Caco-2 (cell line): ENCODE results near the gene RNF126. TPM values are rescaled to one million over a fixed set of nuclear protein-coding genes. Genes with fewer than 3 reads are reported as not detected.

Experiments
- BruUV-seq: library from RNA; stranded (reverse); fragments of 400-500 nt; replicated peaks from 2 replicates; lab custom pipeline; 2021; lab: Mats Ljungman, UMichigan
- CTCF ChIA-PET: fragments of 300-600 bp; sonication (Branson Sonifier 250); formaldehyde crosslinking; loops from one replicate; lab custom pipeline; 2022; ENCODE audit warnings: antibody characterized with exemption; lab: Charles Lee
- POLR2A ChIA-PET: fragments of 300-600 bp; sonication (Branson Sonifier 250); formaldehyde crosslinking; loops from one replicate; lab custom pipeline; 2022; ENCODE audit warnings: antibody characterized with exemption; lab: Charles Lee
- DNase-seq, 2 experiments: peaks; one replicate each; pipeline versions ENCODE4 v3.0.0 to v3.0.0-alpha.2; 2020 to 2022
- H3K27me3 ChIP-seq: replicated peaks from 2 replicates; pipeline ENCODE4 v1.6.0; 2011; ENCODE audit warnings: low read length; ENCODE audit not compliant: control insufficient read depth, insufficient read depth
- H3K36me3 ChIP-seq: 2 replicates; pipeline ENCODE4 v1.5.1; 2011; ENCODE audit warnings: low read length; ENCODE audit not compliant: control insufficient read depth, insufficient read depth
- H3K4me1 ChIP-seq: fragments of 250-450 bp; sonication (Bioruptor Pico); 2 replicates; pipeline ENCODE4 v1.5.1; 2020; ENCODE audit warnings: mild to moderate bottlenecking
- H3K4me3 ChIP-seq: 2 replicates; pipeline ENCODE4 v1.5.1; 2011; ENCODE audit warnings: low read depth, mild to moderate bottlenecking, control low read depth, low read length
- H3K9me3 ChIP-seq: fragments of 250-450 bp; sonication (Bioruptor Pico); 2 replicates; pipeline ENCODE4 v1.5.1; 2020; ENCODE audit warnings: mild to moderate bottlenecking, moderate library complexity
- H3K27ac Mint-ChIP-seq: one replicate; pipeline ENCODE4 v1.8.0; 2022; ENCODE audit warnings: mixed read lengths; ENCODE audit not compliant: unreplicated experiment
- H3K27me3 Mint-ChIP-seq: one replicate; pipeline ENCODE4 v1.8.0; 2022; ENCODE audit warnings: mixed read lengths; ENCODE audit not compliant: insufficient read depth, unreplicated experiment
- H3K36me3 Mint-ChIP-seq: one replicate; pipeline ENCODE4 v1.8.0; 2022; ENCODE audit warnings: mild to moderate bottlenecking, mixed read lengths; ENCODE audit not compliant: insufficient read depth, unreplicated experiment
- H3K4me1 Mint-ChIP-seq: one replicate; pipeline ENCODE4 v1.8.0; 2022; ENCODE audit warnings: low read depth, mixed read lengths; ENCODE audit not compliant: unreplicated experiment
- H3K4me3 Mint-ChIP-seq: one replicate; pipeline ENCODE4 v1.8.0; 2022; ENCODE audit warnings: mild to moderate bottlenecking, moderate library complexity, mixed read lengths; ENCODE audit not compliant: unreplicated experiment
- H3K9me3 Mint-ChIP-seq: one replicate; pipeline ENCODE4 v1.8.0; 2022; ENCODE audit warnings: mixed read lengths; ENCODE audit not compliant: unreplicated experiment
- CTCF ChIP-seq, 2 experiments: fragments of 200-600 bp in 1 of 2; IDR thresholded peaks; 1 replicate in 1 of 2; 2 replicates in 1 of 2; pipeline versions ENCODE4 v1.5.1 to v1.8.0; 2011 to 2022; ENCODE audit warnings: antibody characterized with exemption in 1 of 2, control low read depth in 1 of 2, inconsistent platforms in 1 of 2, low read depth in 1 of 2, low read length in 1 of 2, mild to moderate bottlenecking in 1 of 2, moderate library complexity in 1 of 2; ENCODE audit not compliant: insufficient read depth in 1 of 2, severe bottlenecking in 1 of 2, unreplicated experiment in 1 of 2
- intact Hi-C: fragments of 100-400 bp; cut with micrococcal nuclease; formaldehyde crosslinking; loops from one replicate; pipeline ENCODE4 v1.10.0; 2022; ENCODE audit not compliant: unreplicated experiment
- total RNA-seq: library from RNA; stranded (reverse); gene quantifications from 2 replicates; pipeline ENCODE4 v1.2.3, GENCODE V29; 2022

RNF126 gene
- total RNA-seq, 1 experiment from 2014 or later: 74.6 TPM

- Mint-ChIP-seq H3K27ac (no peak overlapping the region), H3K36me3 (peaks cover 13% of the 10 kb centered on the region), H3K9me3 (no peaks in the 10 kb centered on the region), H3K4me1 (no peaks in the 10 kb centered on the region), H3K27me3 (no peaks in the 10 kb centered on the region), H3K4me3 (no peak overlapping the region)
- H3K27me3 ChIP-seq: no peaks in the 10 kb centered on the region
- no peak overlapping the region for H3K4me3 ChIP-seq
- no TSS peak for BruUV-seq
- intact Hi-C loops: no loop called here
- no peak for TF ChIP-seq CTCF (IDR thresholded peaks at IDR 0.05; ENCODE audit: insufficient read depth in 1 of 2, low read depth in 1 of 2, low read length in 1 of 2, severe bottlenecking in 1 of 2, unreplicated experiment in 1 of 2)
- ChIA-PET POLR2A (no interaction called here), CTCF (no interaction called here)
- no peaks in the 10 kb centered on the region for H3K4me1 ChIP-seq
- no peak for DNase-seq
- H3K9me3 ChIP-seq: no peaks in the 10 kb centered on the region
- no peaks in the 10 kb centered on the region for H3K36me3 ChIP-seq
Measured at GRCh38 chr19:612941-613340, 50.1 kb downstream of the RNF126 start.

GRCh38 chr19:611481-611868 is 51.5 kb downstream of the RNF126 start:
- no peak for DNase-seq
- H3K4me3 Mint-ChIP-seq: no peak overlapping the region
- peaks cover 13% of the 10 kb centered on the region for H3K36me3 Mint-ChIP-seq
- Histone ChIP-seq H3K4me3 (no peak overlapping the region), H3K27me3 (no peaks in the 10 kb centered on the region), H3K36me3 (no peaks in the 10 kb centered on the region), H3K9me3 (no peaks in the 10 kb centered on the region), H3K4me1 (no peaks in the 10 kb centered on the region)
- H3K9me3 Mint-ChIP-seq: no peaks in the 10 kb centered on the region
- ChIA-PET POLR2A (no interaction called here), CTCF (no interaction called here)
- H3K27me3 Mint-ChIP-seq: no peaks in the 10 kb centered on the region
- no TSS peak for BruUV-seq
- no peak for TF ChIP-seq CTCF (IDR thresholded peaks at IDR 0.05; ENCODE audit: insufficient read depth in 1 of 2, low read depth in 1 of 2, low read length in 1 of 2, severe bottlenecking in 1 of 2, unreplicated experiment in 1 of 2)
- H3K27ac Mint-ChIP-seq: no peak overlapping the region
- intact Hi-C loops: no loop called here
- H3K4me1 Mint-ChIP-seq: no peaks in the 10 kb centered on the region

DNA sequence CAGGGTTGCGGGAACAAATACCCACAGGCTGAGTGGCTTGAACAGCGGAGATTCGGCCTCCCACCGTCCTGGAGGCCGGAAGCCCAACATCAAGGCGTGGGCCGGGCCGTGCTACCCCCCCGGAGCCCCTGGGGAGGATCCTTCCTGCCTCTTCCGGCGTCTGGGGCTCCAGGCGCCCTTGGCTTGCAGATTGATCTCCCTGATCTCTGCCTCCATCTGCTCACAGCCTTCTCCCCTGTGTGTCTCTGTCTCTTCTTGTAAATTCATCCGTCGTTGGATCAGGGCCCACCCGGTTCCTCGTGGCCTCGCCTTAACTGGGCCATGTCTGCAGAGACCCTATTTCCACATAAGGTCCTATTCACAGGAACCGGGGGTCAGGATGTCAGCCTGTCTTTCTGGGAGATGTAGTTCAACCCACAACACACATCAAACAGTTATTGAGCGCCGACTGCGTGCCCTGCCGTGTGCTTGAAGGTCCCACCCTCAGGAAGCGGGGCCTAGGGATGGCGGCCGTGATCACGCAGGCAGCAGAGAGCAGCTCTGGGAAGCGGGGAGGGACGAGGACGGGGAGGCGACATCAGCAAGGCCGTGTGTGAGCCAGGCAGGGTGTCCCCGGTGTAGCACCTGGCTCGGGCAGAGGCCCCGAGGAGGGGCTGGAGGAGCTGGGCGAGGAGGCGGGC is 52.1 kb downstream of the RNF126 start:
- Histone ChIP-seq H3K4me1 (no peaks in the 10 kb centered on the region), H3K27me3 (no peaks in the 10 kb centered on the region), H3K36me3 (no peaks in the 10 kb centered on the region), H3K4me3 (no peak overlapping the region), H3K9me3 (no peaks in the 10 kb centered on the region)
- H3K27me3 Mint-ChIP-seq: no peaks in the 10 kb centered on the region
- H3K9me3 Mint-ChIP-seq: no peaks in the 10 kb centered on the region
- H3K4me1 Mint-ChIP-seq: no peaks in the 10 kb centered on the region
- intact Hi-C loops: no loop called here
- no peak overlapping the region for H3K27ac Mint-ChIP-seq
- BruUV-seq: no TSS peak
- H3K4me3 Mint-ChIP-seq: no peak overlapping the region
- DNase-seq: no peak
- ChIA-PET CTCF (no interaction called here), POLR2A (no interaction called here)
- peaks cover 13% of the 10 kb centered on the region for H3K36me3 Mint-ChIP-seq
- TF ChIP-seq CTCF (IDR thresholded peaks at IDR 0.05; ENCODE audit: insufficient read depth in 1 of 2, low read depth in 1 of 2, low read length in 1 of 2, severe bottlenecking in 1 of 2, unreplicated experiment in 1 of 2): no peak
